Left colon (tissue), 2 donors: Measurements from ENCODE around the gene UBXN7. TPM values are rescaled to one million over a fixed set of nuclear protein-coding genes. Genes with fewer than 3 reads are reported as not detected.
A peak's percentile ranks its signal among the peaks of the same experiment; 100 is the strongest.
"Not testable (repeated sequence)": the region's sequence is repeated elsewhere in the genome, so short reads cannot be mapped to it uniquely, and the experiment has no call there.

Experiments
- ATAC-seq: fragments of 200-7000 bp; cut with Tn5 transposase; one replicate; pipeline ENCODE4 v1.9.1; 2020; ENCODE audit warnings: mild to moderate bottlenecking, moderate library complexity
- DNase-seq, 2 donors: peaks; one replicate each; pipeline ENCODE4 v3.0.0-alpha.2; 2020
- intact Hi-C, 2 donors: fragments of 100-400 bp; cut with DNase I in 1 of 2; cut with micrococcal nuclease in 1 of 2; formaldehyde crosslinking; loops; one replicate each; pipeline versions ENCODE4 v1.11.2 to v1.14.0; 2022; cut with DNase I, micrococcal nuclease
- total RNA-seq, 2 donors: library from RNA; stranded (reverse); fragmentation: NEBNext Ultra II Directional; extraction: Animal tissue kit (Norgen Biotek cat#: 25700); gene quantifications; one replicate each; pipeline ENCODE4 v1.2.1, GENCODE V29; 2021
- donor health status: DM: no; HTN: no; CAD: no.
- donor health status: DM: yes; HTN: yes; CAD: no.

Gene UBXN7
- total RNA-seq, 2 donors from 2014 or later: 25.9 to 35.2 TPM

- no peak for ATAC-seq
- intact Hi-C loops: no loop called here
- no peak for DNase-seq
These were observed 97.2 kb downstream of the UBXN7 start for GRCh38 chr3:196334982-196335381.

DNA sequence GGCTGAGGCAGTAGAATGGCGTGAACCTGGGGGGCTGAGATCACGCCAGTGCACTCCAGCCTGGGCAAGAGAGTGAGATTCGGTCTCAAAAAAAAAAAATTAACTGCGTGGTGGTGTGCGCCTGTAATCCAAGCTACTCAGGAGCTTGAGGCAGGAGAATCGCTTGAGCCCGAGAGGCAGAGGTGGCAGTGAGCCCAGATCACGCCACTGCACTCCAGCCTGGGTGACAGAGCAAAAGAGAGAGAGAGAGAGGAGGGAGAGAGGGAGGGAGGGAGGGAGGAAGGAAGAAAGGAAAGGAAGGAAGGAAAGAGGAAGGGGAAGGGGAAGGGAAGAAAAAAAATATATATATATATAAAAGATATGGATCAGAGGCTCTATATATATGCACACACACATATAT lies 100.1 kb downstream of the UBXN7 start:
- ATAC-seq (no peak), DNase-seq (no peak)
- intact Hi-C loops: no loop called here

DNA sequence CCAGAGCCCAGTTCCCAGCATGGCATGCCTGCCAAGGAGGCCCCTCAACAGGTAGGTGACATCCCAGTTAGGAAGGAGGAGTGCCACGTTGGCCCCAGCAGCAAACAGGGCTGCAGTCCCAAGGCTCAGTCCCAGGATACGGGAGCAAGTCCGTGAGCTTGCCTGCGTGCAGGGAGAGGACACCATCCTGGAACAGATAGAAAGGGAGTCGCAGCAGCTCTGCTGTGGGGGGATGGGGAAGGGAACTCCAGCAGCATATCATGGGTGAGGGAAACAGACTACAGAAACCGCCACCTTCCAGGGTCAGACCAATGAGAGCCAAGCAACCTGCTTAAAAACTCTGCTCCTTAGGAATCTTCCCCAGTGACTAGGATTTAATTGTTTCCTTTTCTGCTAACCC lies 104.8 kb downstream of the UBXN7 start:
- DNase-seq (no peak), ATAC-seq (no peak)
- intact Hi-C loops: no loop called here

- ATAC-seq (no peak), DNase-seq (no peak)
- intact Hi-C loops: no loop called here
These were observed 105.3 kb downstream of the UBXN7 start for GRCh38 chr3:196326936-196327335.

DNA sequence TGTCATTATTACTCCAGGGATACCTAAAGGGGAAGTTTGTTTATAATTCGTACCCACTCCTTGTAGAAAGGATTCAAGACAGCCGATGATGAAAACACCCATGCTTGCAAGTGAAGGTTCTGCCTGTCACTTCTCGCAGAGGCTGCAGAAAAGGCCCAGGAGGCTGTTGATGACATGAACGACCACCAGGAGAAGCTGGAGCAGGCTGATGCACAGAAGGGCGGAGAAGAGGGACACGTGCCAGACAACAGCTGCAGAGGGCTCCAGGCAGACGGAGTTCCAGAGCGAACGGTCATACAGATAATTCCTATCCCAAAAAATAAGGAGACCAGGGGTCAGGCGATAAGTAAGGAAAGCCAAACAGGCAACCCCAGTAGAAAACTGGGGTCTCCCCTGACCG lies 108.5 kb downstream of the UBXN7 start:
- intact Hi-C loops: no loop called here
- DNase-seq (no peak), ATAC-seq (no peak)

DNA sequence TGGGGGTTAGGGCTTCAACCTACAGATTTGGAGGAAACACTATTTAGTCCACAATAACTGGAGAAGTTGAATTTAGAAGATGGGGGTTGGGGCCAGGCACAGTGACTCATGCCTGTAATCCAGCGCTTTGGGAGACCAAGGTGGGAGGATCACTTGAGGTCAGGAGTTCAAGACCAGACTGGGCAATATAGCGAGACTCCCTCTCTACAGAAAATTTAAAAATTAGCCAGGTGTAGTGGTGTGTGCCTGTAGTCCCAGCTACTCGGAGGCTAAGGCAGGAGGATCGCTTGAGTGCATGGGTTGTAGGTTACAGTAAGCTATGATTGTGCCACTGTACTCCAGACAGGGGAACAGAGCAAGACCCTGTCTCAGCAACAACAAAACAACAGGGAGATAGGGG lies 109.2 kb downstream of the UBXN7 start:
- DNase-seq: no peak
- intact Hi-C loops: no loop called here
- no peak for ATAC-seq

DNA sequence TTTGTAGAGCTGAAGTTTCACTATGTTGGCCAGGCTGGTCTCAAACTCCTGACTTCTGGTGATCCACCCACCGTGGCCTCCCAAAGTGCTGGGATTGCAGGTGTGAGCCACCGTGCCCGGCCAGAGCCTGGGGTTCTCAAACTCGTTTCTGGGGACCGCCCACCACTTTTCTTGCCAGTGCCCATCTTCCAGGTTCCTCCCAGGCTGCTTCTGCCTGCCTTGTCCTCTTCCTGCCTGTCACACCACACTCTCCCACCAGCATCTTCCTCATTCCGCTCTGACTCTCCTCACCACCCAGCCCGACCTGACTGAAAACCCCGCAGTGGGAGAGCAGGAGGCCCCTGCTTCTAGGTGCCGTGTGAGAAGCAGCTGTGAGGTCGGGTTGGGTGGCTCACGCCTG lies 111.1 kb downstream of the UBXN7 start:
- ATAC-seq: no peak
- no peak for DNase-seq
- intact Hi-C loops: no loop called here

- no peak for DNase-seq
- intact Hi-C loops: no loop called here
These were observed 112.1 kb downstream of the UBXN7 start for GRCh38 chr3:196320137-196320536.

GRCh38 chr3:196317687-196318467 lies 114.3 kb downstream of the UBXN7 start, which contains the start of gene DYNLT2B:
Gene DYNLT2B, minus strand, starts transcription at chr3:196318240. Its CDS starts 88 bp downstream, at chr3:196318152.
- ATAC-seq (peak; percentile 98), DNase-seq (peak; percentile 87 to 91)
- intact Hi-C loops: no loop called here

More at GRCh38 chr3:196320137-196320536, 112.1 kb downstream of the UBXN7 start:
- no peak for ATAC-seq

- ATAC-seq, intact Hi-C loops, DNase-seq: not testable (repeated sequence)
These were observed 115.2 kb downstream of the UBXN7 start for GRCh38 chr3:196316799-196317686.

- intact Hi-C loops: no loop called here
- ATAC-seq: no peak
- DNase-seq: no peak
These were observed 116.4 kb downstream of the UBXN7 start for GRCh38 chr3:196315821-196316220.

DNA sequence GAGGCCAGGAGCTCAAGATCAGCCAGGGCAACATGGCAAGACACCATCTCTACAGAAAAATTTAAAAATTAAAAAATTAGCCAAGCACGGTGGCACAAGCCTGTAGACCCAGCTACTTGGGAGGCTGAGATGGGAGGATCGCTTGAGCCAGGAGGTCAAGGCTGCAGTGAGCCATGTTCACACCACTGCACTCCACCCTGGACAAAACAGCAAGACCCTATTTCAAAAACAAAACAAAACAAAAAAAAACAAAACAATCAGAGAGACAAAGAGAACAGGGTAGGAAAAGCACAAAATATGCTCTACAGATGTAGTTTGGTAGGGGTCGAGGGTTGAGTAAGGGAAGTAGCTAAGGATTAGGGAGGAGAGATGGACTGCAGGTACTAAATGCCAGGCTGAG lies 117.6 kb downstream of the UBXN7 start:
- intact Hi-C loops: no loop called here
- ATAC-seq (no peak), DNase-seq (no peak)

- DNase-seq, intact Hi-C loops, ATAC-seq: not testable (repeated sequence)
These were observed 118.1 kb downstream of the UBXN7 start for GRCh38 chr3:196314086-196314485.

GRCh38 chr3:196302960-196303359 lies 129.3 kb downstream of the UBXN7 start:
- ATAC-seq, intact Hi-C loops, DNase-seq: not testable (repeated sequence)

- ATAC-seq, DNase-seq, intact Hi-C loops: not testable (repeated sequence)
These were observed 129.7 kb downstream of the UBXN7 start for GRCh38 chr3:196302551-196302950.

DNA sequence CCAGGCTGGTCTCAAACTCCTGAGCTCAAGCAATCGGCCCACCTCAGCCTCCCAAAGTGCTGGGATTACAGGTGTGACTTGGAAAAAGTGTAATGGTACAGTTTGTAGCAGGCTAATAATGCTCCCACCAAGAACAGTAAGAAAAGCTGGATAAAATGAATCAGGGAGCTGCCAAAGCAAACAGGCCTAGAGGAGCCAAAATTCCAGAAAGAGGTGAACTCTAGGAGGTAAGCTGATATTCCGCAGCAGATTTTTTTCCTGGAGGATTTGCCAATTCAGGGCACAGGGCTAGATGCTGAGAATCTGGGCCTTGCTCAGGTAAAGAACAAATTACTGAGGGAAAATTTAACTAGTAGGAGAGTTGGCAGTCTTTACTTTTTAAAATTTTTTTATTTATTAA lies 133.7 kb downstream of the UBXN7 start:
- DNase-seq (no peak), ATAC-seq (no peak)
- intact Hi-C loops: no loop called here
